ENCODE results near the gene SRCIN1. TPM values are rescaled to one million over a fixed set of nuclear protein-coding genes. Genes with fewer than 3 reads are reported as not detected.

The SRCIN1 gene
- total RNA-seq, 1 donor from 2014 or later = 8.4 TPM

DNA sequence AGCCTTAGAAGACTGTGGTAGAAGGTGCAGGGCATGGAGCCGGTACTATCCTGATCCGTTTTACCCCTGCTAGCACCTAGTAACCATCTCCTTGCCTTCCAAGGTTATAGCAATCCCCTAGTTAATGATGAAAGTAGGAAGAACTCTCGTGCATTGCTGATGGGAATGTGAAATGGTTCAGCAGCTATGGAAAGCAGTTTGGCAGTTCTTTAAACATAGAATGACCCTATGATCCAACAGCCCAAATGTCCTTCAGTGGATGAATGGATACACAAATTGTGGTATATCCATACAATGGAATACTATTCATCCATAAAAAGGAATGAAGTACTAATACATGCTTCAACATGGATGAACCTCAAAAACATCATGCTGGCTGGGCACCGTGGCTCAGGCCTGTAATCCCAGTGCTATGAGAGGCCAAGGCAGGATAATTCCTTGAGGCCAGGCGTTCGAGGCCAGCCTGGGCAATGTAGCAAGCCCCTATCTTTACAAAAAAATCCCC is 6.2 kb upstream of the SRCIN1 start:
- TF ChIP-seq CTCF (conservative IDR thresholded peaks at IDR 0.05) = no peak
- no peak overlapping the region for H3K27ac Mint-ChIP-seq (ENCODE audit: unreplicated experiment)
- H3K36me3 Mint-ChIP-seq (ENCODE audit: low read depth) = no peaks in the 10 kb centered on the region
- no peak for DNase-seq (ENCODE audit: low read depth, low spot score)
- peaks cover 2% of the 10 kb centered on the region for H3K9me3 Mint-ChIP-seq
- no peak overlapping the region for H3K4me3 Mint-ChIP-seq
- peaks cover 22% of the 10 kb centered on the region for H3K27me3 Mint-ChIP-seq (ENCODE audit: low read depth)
- H3K4me1 Mint-ChIP-seq = peaks cover 13% of the 10 kb centered on the region

GRCh38 chr17:38611070-38611786 is 5.5 kb upstream of the SRCIN1 start:
- TF ChIP-seq CTCF (conservative IDR thresholded peaks at IDR 0.05) = no peak
- H3K9me3 Mint-ChIP-seq = peaks cover 2% of the 10 kb centered on the region
- peaks cover 28% of the 10 kb centered on the region for H3K27me3 Mint-ChIP-seq (ENCODE audit: low read depth)
- H3K4me3 Mint-ChIP-seq = no peak overlapping the region
- H3K36me3 Mint-ChIP-seq (ENCODE audit: low read depth) = no peaks in the 10 kb centered on the region
- peaks cover 15% of the 10 kb centered on the region for H3K4me1 Mint-ChIP-seq
- no peak overlapping the region for H3K27ac Mint-ChIP-seq (ENCODE audit: unreplicated experiment)
- DNase-seq (ENCODE audit: low read depth, low spot score) = no peak

GRCh38 chr17:38609280-38610031 is 3.7 kb upstream of the SRCIN1 start:
- peak overlapping the region; percentile 79 for H3K4me3 Mint-ChIP-seq
- no peaks in the 10 kb centered on the region for H3K36me3 Mint-ChIP-seq (ENCODE audit: low read depth)
- H3K4me1 Mint-ChIP-seq = peaks cover 15% of the 10 kb centered on the region
- TF ChIP-seq CTCF (conservative IDR thresholded peaks at IDR 0.05) = no peak
- no peak for DNase-seq (ENCODE audit: low read depth, low spot score)
- peaks cover 28% of the 10 kb centered on the region for H3K27me3 Mint-ChIP-seq (ENCODE audit: low read depth)
- no peak overlapping the region for H3K27ac Mint-ChIP-seq (ENCODE audit: unreplicated experiment)
- H3K9me3 Mint-ChIP-seq = peaks cover 2% of the 10 kb centered on the region

GRCh38 chr17:38608648-38609047 is 2.9 kb upstream of the SRCIN1 start:
- Mint-ChIP-seq H3K4me1 (peaks cover 20% of the 10 kb centered on the region), H3K9me3 (peaks cover 2% of the 10 kb centered on the region), H3K27me3 (ENCODE audit: low read depth) (peaks cover 31% of the 10 kb centered on the region), H3K4me3 (no peak overlapping the region), H3K27ac (ENCODE audit: unreplicated experiment) (no peak overlapping the region), H3K36me3 (ENCODE audit: low read depth) (no peaks in the 10 kb centered on the region)
- TF ChIP-seq CTCF (conservative IDR thresholded peaks at IDR 0.05) = no peak
- DNase-seq (ENCODE audit: low read depth, low spot score) = no peak

GRCh38 chr17:38606646-38607611 is 1.2 kb upstream of the SRCIN1 start:
- H3K4me1 Mint-ChIP-seq = peaks cover 36% of the 10 kb centered on the region
- peak overlapping the region; percentile 76 for H3K4me3 Mint-ChIP-seq
- no peaks in the 10 kb centered on the region for H3K36me3 Mint-ChIP-seq (ENCODE audit: low read depth)
- DNase-seq (ENCODE audit: low read depth, low spot score) = no peak
- H3K27ac Mint-ChIP-seq (ENCODE audit: unreplicated experiment) = peak overlapping the region; percentile 50
- H3K27me3 Mint-ChIP-seq (ENCODE audit: low read depth) = peaks cover 31% of the 10 kb centered on the region
- no peak for TF ChIP-seq CTCF (conservative IDR thresholded peaks at IDR 0.05)
- no peaks in the 10 kb centered on the region for H3K9me3 Mint-ChIP-seq
